Endodermal cell (in vitro differentiated cells): Measurements from ENCODE around the gene ARID5B. TPM values are rescaled to one million over a fixed set of nuclear protein-coding genes. Genes with fewer than 3 reads are reported as not detected.

ENCODE experiments used
- DNase-seq: peaks from one replicate; pipeline ENCODE4 v3.0.0-alpha.2; 2017
- H3K27ac ChIP-seq: 2 replicates; pipeline ENCODE4 v1.5.1; 2013; ENCODE audit warnings: mild to moderate bottlenecking, low read depth, low read length, moderate library complexity
- H3K27me3 ChIP-seq: 2 replicates; pipeline ENCODE4 v1.6.1; 2013; ENCODE audit warnings: mild to moderate bottlenecking, low read length, moderate library complexity; ENCODE audit not compliant: insufficient read depth, control insufficient read depth, poor library complexity, severe bottlenecking
- H3K36me3 ChIP-seq: 2 replicates; pipeline ENCODE4 v1.7.0; 2013; ENCODE audit warnings: mild to moderate bottlenecking, low read length, moderate library complexity; ENCODE audit not compliant: control insufficient read depth, insufficient read depth
- H3K4me1 ChIP-seq: one replicate; pipeline ENCODE4 v1.7.0; 2013; ENCODE audit warnings: low read length; ENCODE audit not compliant: control insufficient read depth, insufficient read depth
- H3K4me3 ChIP-seq: 2 replicates; pipeline ENCODE4 v1.5.1; 2013; ENCODE audit warnings: mild to moderate bottlenecking, low read length, moderate library complexity
- H3K9ac ChIP-seq: 2 replicates; pipeline ENCODE4 v1.6.1; 2013; ENCODE audit warnings: mild to moderate bottlenecking, low read length, moderate library complexity; ENCODE audit not compliant: poor library complexity, severe bottlenecking; ENCODE audit errors: extremely low read depth
- H3K9me3 ChIP-seq: 2 replicates; pipeline ENCODE4 v1.6.1; 2013; ENCODE audit warnings: mild to moderate bottlenecking, low read length, moderate library complexity; ENCODE audit not compliant: control insufficient read depth
- H3K27ac Mint-ChIP-seq: 2 replicates; pipeline ENCODE4 v1.8.0; 2020; ENCODE audit warnings: mixed read lengths
- H3K27me3 Mint-ChIP-seq: 2 replicates; pipeline ENCODE4 v1.8.0; 2021; ENCODE audit warnings: mild to moderate bottlenecking, mixed read lengths; ENCODE audit not compliant: insufficient read depth
- H3K36me3 Mint-ChIP-seq: 2 replicates; pipeline ENCODE4 v1.8.0; 2020; ENCODE audit warnings: low read depth, mixed read lengths
- H3K4me1 Mint-ChIP-seq: 2 replicates; pipeline ENCODE4 v1.8.0; 2020; ENCODE audit warnings: mixed read lengths
- H3K4me3 Mint-ChIP-seq: 2 replicates; pipeline ENCODE4 v1.8.0; 2020; ENCODE audit warnings: mild to moderate bottlenecking, moderate library complexity, mixed read lengths
- H3K9me3 Mint-ChIP-seq: 2 replicates; pipeline ENCODE4 v1.8.0; 2020; ENCODE audit warnings: mild to moderate bottlenecking, mixed read lengths
- CTCF ChIP-seq: fragments of 200-600 bp; sonication (generic); conservative IDR thresholded peaks from 2 replicates; pipeline ENCODE4 v1.5.0; 2021; ENCODE audit warnings: antibody characterized with exemption, mild to moderate bottlenecking
- WGBS, 2 experiments: methylation state at CpG; one replicate each; pipeline versions ENCODE4 v1.1.5 to v1.1.7; 2013; ENCODE audit warnings: missing lambda C conversion rate in 2 of 2, mixed read lengths in 1 of 2; ENCODE audit not compliant: insufficient coverage in 1 of 2, insufficient read length in 1 of 2; 5-methylcytosine and 5-hydroxymethylcytosine counted together
- total RNA-seq, 2 donors: library from RNA; stranded (reverse); fragmentation: NEBNext Ultra II Directional in 1 of 2; extraction: Animal tissue kit (Norgen Biotek cat#: 25700) in 1 of 2; gene quantifications; 2 replicates in 1 of 2; 3 replicates in 1 of 2; pipeline ENCODE4 v1.2.1, GENCODE V29; 2021

Gene ARID5B
- total RNA-seq, 2 donors from 2014 or later: 1.2 to 1.8 TPM

DNA sequence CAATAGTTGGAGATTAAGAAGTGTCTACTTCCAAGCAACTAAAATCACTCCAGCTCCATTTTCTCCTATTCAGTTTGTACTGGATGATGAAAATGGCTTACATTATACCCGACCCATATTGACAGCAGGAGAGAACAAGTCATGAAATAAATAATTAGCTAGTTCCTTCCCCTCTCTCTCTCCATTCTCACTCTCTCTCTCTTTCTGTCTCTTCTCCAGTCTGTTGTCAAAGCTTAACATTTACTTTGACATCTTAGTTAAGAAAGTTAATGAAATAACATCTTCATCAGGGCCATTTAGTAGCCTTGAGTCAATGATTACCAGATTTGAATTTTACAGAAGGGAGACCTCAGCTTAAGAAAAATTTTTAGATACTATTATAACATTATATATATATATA, 138.5 kb downstream of the ARID5B start:
- no peaks in the 10 kb centered on the region for H3K27me3 Mint-ChIP-seq
- H3K27ac Mint-ChIP-seq: no peak overlapping the region
- Histone ChIP-seq H3K9me3 (no peaks in the 10 kb centered on the region), H3K36me3 (no peaks in the 10 kb centered on the region), H3K9ac (no peak overlapping the region), H3K27ac (no peak overlapping the region), H3K4me1 (peaks cover 8% of the 10 kb centered on the region), H3K4me3 (no peak overlapping the region), H3K27me3 (no peaks in the 10 kb centered on the region)
- no peak overlapping the region for H3K4me3 Mint-ChIP-seq
- no peaks in the 10 kb centered on the region for H3K9me3 Mint-ChIP-seq
- no peaks in the 10 kb centered on the region for H3K36me3 Mint-ChIP-seq
- DNase-seq: no peak
- 83% methylated on average over 1 of the region's 1 CpG; no CpG with 5 or more reads in 1 of the 2 experiments for WGBS, 2 experiments
- H3K4me1 Mint-ChIP-seq: peaks cover 42% of the 10 kb centered on the region
- no peak for TF ChIP-seq CTCF

DNA sequence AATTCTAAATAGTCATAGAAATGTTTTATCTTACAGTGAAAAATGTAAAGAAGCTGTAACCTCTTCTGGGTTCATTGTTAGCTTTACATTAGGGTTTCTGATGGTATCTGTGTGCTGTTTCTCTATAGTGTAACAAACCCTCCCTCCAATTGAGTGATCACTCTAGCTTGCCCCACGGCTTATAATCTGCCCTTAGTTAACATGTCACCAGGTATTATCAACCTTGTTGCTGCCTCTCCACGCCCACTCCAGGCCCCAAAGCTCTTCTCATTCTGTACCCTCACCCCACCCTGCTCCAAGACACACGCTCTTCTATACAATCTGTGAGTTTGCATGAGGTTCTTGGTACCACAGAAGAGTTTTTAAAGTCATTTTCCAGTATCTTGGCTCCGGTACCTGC, 139.4 kb downstream of the ARID5B start:
- Mint-ChIP-seq H3K27ac (no peak overlapping the region), H3K4me1 (peaks cover 47% of the 10 kb centered on the region), H3K9me3 (no peaks in the 10 kb centered on the region)

DNA sequence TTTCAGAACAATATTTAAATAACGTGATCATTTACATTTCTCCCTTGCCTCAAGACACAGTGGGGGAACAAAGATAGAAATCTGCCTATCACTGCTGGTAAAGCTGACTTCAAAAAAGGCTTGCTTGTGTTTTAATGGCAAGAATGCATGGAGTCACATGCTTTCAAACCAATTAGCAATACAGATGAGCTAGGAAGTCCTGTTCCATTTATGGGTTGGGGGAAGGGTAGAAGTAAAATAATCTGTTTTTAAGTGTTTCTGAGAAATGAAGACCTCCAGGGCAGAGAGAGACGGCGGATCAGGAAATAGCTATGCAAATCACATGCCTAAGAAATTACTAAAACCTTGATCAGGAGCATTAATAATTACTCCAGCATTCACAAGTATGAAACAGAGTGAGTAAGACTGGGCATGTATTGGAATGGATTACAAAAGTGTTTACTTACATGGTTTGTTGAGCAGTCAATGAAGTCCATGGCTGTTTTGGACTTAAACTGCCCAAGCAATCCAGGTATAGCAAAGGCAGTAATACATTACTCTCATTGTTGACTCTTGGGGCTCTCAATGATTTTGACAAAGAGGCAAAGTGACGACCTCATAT, 142.0 kb downstream of the ARID5B start:
- Mint-ChIP-seq H3K36me3 (no peaks in the 10 kb centered on the region), H3K4me1 (peaks cover 51% of the 10 kb centered on the region), H3K27me3 (no peaks in the 10 kb centered on the region), H3K27ac (no peak overlapping the region), H3K4me3 (no peak overlapping the region), H3K9me3 (no peaks in the 10 kb centered on the region)
- Histone ChIP-seq H3K27me3 (no peaks in the 10 kb centered on the region), H3K4me3 (no peak overlapping the region), H3K36me3 (no peaks in the 10 kb centered on the region), H3K4me1 (peaks cover 12% of the 10 kb centered on the region), H3K27ac (no peak overlapping the region), H3K9me3 (no peaks in the 10 kb centered on the region), H3K9ac (no peak overlapping the region)
- TF ChIP-seq CTCF: no peak
- 50 to 59% methylated on average over 2 to 4 of the region's 4 CpGs for WGBS, 2 experiments
- DNase-seq: no peak

More for the DNA sequence above, 139.4 kb downstream of the ARID5B start:
- Histone ChIP-seq H3K27ac (no peak overlapping the region), H3K4me1 (peaks cover 8% of the 10 kb centered on the region), H3K4me3 (no peak overlapping the region), H3K9me3 (no peaks in the 10 kb centered on the region), H3K36me3 (no peaks in the 10 kb centered on the region), H3K27me3 (no peaks in the 10 kb centered on the region), H3K9ac (no peak overlapping the region)
- DNase-seq: no peak
- 70 to 74% methylated on average over 3 to 4 of the region's 4 CpGs for WGBS, 2 experiments
- TF ChIP-seq CTCF: no peak
- Mint-ChIP-seq H3K27me3 (no peaks in the 10 kb centered on the region), H3K36me3 (no peaks in the 10 kb centered on the region), H3K4me3 (no peak overlapping the region)
